HG02678 (cell line): ENCODE data around the gene NF1.
A peak's percentile ranks its signal among the peaks of the same experiment; 100 is the strongest.
"Not testable (repeated sequence)": the region's sequence is repeated elsewhere in the genome, so short reads cannot be mapped to it uniquely, and the experiment has no call there.

ENCODE experiments used
- ATAC-seq: cut with Tn5 transposase; IDR thresholded peaks from one replicate; pipeline ENCODE4 v1.9.1; 2021; ENCODE audit warnings: mild to moderate bottlenecking, moderate library complexity; ENCODE audit not compliant: unreplicated experiment

Gene NF1

DNA sequence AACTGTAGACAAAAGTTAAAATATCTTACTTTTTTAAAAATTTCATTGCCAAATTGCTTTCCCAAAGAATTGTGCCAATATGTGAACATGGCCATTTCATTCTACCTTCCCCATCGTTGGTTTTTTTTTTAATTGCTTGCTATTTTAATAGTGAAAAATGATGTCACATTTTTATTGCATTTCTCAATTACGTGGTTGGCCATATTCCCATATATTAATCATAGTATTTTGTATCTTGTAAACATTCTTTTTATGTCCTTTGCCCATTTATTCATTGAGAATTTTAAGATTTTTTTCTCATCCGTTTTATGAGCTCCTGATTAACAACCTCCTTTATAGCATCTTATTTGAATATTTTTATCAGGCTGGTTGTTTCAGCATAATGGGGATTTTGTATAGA lies 195.0 kb downstream of the NF1 start:
- no peak for ATAC-seq

DNA sequence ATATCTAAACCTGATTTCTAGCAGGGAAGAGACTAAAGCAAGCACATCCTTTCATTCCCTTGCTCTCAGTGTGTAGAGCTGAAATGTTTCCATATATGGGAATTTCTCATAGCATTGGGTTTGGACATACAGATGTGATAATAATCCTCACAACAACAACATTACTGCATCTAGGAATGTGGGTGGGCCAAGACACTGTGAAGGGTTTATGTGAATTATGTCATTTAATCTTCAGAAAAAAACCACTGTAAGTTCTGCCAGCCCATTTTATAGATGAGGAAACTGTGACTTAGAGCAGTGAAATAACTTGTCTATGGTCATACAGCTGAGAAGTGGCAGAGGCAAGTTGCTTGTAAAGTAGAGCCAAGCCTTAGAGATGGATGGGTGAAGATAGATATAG lies 197.0 kb downstream of the NF1 start:
- no peak for ATAC-seq

DNA sequence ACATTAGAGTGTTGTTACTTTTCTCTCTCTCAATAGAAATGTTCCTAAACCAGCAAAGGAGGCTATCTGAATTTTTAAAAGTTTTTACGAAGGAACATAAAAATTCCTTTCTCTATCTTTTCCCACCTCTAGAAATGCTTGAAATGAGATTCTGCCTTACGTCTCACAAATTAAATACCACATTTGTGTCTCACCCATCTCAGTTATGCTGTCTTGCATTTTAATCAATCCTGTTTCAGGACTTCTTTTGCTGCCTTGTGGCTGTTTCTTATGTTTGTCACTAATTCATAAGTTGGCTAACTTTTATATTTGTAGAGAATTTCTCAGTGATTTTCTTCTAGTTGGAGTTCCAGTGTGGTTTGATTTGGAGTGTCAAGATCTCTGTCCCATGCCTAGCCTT lies 198.8 kb downstream of the NF1 start:
- no peak for ATAC-seq

DNA sequence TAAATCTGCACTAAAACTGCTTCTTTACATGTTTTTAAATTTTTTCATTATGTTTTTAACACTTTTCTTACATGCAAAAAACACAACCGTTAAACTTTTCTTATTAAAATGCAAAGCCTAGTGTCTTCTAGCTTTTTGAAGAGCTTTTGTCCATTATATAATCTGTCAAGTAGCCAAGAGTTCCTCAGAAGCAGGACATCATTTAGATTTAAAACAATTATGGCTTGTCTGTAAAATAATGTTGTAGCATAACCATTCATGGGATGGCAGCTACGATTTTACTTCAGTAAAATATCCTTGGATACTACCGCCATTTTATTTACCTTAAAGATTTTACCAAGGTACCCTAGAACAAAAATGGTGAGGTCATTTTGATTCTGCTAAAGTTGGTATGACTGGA lies 199.5 kb downstream of the NF1 start:
- no peak for ATAC-seq

DNA sequence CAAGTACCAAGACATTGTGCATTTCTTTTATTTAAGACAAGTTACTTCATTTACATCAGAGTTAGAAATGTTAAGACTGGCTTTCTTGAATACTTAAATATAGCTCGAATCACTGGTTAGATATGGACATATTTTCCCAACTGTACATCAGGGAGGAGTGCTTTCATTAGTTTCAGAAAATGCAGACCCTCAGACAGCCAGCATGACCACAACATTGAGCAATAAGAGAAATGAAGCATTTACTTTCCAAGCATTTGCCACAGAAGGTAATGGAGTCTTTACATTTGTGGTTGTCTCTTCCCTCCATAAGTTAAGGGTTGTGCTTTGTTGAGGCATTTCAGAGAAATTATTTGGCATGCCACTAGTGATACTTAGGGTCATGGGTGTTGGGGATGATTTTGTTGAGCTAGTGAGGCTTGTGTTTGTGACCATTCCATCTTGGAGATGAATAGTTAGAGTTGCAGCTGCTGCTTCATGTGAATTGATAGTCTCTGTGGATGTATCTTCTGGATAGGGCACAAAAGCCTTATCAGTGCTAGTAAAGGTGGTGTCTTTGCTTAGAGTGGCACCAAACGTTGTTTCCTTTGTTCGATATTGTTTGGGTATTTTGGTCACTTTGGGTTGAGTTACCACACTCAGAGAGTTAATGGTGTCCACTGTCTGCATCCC lies 200.2 kb downstream of the NF1 start:
- no peak for ATAC-seq

DNA sequence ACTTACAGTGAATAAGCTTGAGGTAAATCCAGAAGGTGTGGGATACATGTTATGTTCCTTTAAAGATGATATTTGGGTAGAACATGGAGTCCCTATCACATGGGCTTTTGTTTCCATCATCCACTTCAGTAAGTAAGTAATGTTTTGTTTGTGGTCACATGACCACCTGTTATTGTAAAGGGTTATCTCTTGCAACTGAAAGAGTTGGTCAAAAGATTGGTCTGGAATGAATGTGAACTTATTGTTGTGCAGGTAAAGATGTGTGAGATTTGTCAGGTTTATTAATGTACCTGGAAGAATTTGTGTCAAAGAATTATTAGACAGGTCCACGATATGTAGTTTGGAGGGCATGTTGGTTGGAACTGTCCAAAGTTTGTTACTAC lies 200.7 kb downstream of the NF1 start:
- ATAC-seq: no peak

DNA sequence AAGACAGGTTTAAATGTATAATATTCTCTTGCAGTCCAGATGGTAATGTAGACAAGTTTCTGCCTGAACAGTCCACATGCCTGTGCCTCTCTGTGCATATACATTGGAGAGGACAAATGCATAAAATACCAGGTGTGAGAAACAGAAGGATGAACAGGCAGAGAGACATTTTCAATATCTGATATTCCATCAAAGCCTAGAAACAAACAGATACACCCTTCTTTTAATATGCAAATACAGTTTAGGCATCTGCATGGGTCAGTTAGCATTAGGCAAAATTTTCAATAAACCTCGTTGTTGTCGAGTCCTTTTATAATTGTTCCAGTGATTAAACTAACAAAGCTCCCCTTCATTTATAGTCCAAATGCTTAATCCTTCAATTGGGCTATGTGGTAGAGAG lies 201.4 kb downstream of the NF1 start:
- ATAC-seq: no peak

DNA sequence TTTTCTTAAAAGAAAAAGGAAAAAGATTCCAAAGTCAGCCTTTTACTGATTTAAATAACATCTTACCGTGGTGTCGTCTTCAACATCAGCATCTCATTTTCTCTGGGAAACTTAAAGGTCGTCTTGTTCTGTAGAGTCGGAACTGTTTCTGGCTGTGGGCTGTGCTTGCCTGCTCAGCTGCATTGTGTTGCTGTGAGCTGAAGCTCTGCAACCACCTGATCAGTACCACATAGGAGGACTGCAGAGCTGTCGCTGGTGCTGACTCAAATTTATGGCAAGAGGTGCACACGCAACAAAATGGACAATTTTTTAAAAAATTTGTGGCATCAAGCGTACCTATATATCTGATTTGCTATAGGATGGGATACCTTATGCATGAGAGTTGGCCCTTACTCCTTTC lies 202.3 kb downstream of the NF1 start, which contains the start of gene OMG:
Gene OMG, minus strand, starts transcription at position 150 of the 400 bp plus-strand sequence. CDS start 908 bp downstream, outside the sequence.
- no peak for ATAC-seq

DNA sequence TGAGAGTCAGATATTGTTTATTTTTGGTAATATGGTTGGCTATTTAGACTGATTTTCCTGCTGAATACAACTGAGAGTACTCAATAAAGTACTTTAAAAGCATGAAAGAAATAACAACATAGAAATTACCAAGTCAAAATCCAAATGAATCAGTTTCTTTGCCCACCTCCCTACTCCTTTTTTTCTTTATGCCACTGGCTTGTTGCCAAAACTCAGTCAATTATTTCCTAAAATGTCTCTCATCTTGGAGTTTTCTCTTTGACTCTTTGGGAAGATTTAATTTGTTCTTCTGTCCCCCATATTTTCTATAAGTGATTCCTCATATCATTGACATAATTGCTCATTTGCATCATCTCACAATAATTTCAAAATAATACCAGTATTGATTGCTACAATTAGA lies 204.8 kb downstream of the NF1 start:
- no peak for ATAC-seq

DNA sequence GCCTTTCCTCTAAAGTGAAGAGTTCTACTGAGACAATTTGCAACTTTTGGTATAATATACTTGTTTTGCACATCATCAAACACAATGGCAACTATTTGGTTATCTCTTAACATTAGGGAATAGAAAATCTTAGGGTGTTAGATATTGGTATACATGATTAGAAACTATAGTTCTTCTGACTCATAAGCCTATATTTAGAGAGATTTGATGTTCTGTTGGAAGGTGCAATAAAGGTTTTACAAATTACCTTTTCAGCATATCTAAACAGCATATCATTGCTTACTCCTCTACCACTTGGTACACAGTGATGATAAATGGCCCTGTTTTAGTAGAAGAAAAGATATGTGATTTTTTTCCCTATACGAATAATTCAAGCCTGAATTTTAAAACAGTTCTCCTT lies 212.9 kb downstream of the NF1 start:
- no peak for ATAC-seq

DNA sequence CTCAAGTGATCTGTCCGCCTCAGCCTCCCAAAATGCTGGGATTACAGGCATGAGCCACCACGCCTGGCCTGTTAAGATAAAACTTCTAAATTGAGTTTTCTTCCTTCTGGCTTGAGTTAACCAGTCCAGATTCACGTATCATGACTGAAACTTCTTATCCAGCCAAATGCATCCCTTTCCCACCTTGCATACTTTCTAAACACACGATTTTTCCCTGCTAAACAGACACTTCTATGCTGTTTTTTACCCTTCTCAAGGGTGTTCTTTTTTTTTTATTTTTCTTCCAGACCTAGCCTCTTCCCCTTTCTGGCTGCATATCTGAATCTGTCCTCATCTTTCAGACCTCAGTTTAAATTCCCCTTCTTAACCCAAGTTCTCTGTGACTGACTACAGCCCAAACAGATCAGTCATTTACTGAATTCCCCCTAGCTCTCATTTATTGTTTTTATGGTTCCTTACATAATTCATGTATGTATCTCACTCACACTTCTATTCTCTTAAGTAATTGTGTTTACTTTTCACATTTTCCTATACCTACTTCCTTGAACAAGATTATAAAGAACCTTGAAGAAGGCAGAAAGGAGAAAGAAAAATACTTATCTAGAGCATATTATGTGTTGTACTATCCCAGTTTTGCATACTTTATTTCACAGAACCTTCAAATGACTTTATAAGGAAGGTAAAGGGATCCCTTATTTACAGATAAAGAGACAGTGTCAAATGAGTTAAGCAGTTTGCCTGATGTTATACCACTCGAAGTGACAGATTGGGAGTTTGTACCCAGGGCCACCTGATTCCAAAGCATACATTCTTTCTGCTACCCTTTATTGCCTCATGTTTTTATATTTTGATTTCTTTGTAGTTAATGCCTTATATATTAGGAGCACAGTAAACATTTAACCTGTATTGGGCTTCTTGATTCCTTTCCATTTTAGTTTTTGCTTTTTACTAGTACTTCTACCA lies 213.9 kb downstream of the NF1 start:
- ATAC-seq: no peak

DNA sequence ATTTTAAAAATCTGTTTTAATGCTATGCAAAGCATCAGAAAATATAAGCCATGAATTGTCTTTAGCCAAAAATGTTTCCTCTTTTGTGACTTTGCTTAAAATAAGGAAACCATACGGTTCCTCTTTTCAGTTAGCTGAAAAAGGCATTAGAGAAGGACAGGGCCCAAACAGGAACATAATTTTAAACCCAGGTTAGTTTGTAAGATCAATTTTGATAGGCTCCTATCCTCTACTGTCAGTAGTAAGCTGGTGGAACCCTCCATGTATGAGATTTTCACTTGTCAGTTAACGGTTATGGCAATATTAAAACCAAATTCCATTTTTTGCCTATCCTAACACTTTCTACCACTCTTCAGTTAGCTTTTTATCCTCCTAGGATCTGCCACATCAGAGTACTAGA lies 214.8 kb downstream of the NF1 start:
- no peak for ATAC-seq

DNA sequence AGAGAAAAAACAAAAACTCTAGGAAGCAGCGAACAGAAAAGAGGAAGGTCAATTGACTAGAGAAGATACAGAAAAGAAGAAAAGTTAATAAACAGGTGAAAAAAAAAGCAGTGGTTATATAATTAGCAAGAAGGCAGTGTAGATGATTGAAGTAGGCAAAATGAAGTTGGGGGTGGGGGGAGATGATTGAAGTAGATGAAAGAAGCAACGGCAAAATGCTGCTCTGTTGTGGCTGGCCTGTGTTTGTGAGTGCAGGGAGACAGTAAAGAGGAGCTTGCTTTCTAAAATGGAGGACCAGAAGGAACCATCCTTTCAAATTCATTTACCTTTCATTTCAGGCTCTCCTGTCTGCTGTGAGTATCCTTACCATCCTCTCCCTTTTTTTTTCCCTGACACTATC lies 215.5 kb downstream of the NF1 start:
- no peak for ATAC-seq

DNA sequence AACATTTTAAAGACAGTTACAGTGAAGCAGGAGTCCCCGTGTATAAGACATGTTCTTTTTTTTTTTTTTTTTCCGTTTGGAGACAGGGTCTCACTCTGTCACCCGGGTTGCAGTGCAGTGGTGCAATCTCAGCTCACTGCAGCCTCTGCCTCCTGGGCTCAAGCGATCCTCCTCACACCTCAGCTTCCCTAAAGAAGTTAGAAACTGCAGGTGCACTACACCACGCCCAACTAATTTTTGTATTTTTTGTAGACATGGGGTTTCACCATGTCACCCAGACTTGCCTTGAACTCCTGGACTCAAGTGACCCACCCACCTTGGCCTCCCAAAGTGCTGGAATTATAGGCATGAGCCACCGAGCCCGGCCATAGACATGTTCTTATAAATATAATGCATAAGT lies 216.1 kb downstream of the NF1 start:
- ATAC-seq: no peak

DNA sequence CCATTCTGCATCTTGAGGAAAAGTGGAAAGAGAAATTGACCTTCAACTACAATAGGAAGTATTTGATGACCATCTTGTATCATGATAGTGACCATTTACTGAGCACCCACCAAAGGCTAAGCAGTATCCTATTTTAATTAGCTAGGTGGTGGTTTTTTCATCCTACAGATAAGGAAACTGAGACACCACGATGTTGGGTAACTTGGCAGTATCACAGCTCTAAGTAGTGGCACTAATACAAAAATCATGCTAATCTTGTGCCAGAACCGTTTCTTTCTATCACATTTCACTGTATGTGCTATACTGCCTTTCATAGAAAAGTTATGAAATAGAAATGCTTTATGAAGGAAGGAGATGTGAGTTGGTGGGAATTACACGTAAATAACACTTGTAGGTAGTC lies 216.7 kb downstream of the NF1 start:
- no peak for ATAC-seq

DNA sequence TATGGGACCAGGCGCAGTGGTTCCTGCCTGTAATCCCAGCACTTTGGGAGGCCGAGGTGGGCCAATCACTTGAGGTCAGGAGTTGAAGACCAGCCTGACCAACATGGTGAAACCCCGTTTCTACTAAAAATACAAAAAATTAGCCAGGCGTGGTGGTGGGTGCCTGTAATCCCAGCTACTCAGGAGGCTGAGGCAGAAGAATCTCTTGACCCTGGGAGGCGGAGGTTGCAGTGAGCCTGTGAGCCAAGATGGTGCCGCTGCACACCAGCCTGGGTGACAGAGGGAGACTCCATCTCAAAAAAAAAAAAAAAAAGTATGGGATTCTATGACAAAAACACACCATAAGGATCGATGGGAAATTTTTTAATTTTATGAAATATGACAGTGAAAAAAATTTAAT lies 217.4 kb downstream of the NF1 start:
- not testable (repeated sequence) for ATAC-seq

DNA sequence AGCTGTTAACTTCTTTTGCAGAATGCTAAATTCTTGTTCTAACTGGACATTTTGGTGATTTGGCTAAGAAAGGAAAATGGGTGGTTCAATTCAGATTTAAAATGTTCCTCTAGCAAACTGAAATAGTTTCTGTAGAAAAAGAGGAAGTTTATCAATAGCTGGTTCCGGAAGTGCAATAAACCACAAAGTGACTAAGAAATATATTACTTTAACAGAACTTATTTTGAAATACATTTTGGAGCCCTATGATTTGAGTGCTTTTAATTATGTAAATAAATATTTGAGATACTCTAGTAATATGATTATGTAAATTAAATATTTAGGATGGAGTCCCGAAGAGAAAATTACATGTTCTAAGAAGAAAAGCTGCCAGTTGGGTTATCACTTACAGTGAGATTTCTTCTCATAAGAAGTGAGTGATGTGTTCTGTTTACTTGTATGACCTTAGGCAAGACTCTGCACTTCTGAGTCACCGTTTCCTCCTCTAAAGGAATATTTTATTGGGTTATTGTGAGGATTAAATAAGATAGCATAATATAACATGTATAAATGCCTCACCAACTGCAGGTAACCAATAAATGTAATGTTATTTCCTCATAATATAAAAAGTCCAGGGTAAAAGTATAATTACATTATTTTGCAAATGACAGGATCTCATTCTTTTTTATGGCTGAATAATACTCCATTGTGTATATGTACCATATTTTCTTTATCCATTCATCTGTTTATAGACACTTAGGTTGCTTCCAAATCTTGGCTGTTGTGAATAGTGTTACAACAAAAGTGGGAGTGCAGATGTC lies 219.4 kb downstream of the NF1 start, which contains the start of gene EVI2B:
Gene EVI2B, minus strand, starts transcription at position 73 of the 800 bp plus-strand sequence. CDS start 8,445 bp downstream, outside the sequence.
- peak; percentile 29 for ATAC-seq

DNA sequence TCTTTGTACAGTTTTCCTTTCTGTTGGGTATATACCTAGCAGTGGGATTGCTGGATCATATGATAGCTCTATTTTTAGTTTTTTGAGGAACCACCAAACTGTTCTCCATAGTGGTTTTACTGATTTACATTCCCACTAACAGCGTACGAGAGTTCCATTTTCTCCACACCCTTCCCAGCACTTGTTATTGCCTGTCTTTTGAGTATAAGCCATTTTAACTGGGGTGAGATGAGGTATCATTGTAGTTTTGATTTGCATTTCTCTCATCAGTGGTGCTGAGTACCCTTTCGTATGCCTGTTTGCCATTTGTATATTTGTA lies 220.0 kb downstream of the NF1 start:
- no peak for ATAC-seq

DNA sequence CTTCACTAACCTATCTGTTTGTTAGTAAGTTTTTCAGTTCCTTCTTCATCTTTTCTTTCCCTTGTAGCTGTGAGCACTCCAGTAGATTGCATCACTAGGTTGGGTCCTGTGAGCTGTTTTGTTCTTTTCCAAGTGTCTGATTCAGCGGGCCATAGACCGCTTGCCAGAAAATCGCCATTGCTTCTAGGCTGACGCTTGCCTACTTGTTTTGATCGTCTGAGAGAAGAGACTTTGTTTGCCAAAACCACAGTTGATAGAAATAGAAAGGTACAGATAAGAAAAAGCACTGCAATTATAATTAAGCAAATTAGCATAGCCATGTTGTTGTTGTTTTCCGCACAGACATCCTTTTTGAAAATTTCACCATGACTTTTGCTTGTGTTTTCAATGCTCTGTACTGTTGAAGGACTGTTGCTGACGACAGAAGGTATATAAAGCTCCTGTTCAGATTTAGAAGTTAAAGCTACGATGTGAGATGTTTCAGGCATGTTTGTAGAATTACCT lies 223.6 kb downstream of the NF1 start:
- ATAC-seq: peak; percentile 35

DNA sequence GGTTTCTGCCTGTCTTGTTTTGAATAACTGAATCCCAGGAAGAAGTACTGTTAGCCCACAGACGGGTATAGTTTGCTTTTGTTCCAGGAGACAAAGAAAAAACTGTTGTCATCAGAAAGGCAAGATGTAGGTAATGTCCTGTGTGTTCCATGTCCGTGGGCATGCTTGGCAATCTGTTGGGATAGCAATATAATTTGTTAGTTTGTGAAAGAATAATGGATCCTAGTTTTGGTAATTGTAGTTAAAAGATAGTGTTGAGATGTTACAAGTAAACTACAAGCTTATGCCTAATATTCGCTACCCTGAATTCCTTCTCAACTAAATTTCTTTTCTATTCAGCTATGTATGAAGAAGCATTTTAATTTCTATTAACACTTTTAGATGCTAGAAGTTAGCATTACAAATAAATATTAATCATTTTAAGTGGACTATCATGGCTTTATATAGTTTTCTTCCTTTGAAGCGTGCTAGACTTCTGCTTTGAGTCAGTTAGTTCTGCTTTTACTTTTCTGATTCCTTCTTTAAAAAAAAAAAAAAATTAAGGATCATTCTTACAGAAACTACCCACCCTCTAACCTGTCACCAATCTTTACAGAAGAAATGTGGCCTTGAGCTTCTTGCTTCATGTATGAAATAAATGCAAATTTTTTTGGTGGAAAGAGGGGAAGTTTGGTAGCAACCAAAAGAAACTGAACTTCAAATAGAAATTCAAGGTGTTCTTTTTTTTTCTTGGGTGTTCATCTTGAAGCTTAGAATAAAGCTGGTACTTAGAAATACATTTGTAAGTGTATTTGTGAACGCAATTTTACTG lies 224.3 kb downstream of the NF1 start:
- no peak for ATAC-seq
